NCI-H1092 treated with DMSO at 0.1 percent for 48 hours (cell line): Measurements from ENCODE around the gene SCN1B.
"Not testable (repeated sequence)": the region's sequence is repeated elsewhere in the genome, so short reads cannot be mapped to it uniquely, and the experiment has no call there.

ENCODE experiments used
- DNase-seq: peaks from one replicate; lab custom pipeline; 2025; lab: John Stamatoyannopoulos, UW

The SCN1B gene

GRCh38 chr19:35037716-35038622 is 7.7 kb downstream of the SCN1B start:
- DNase-seq: no peak

GRCh38 chr19:35038623-35039512 is 8.6 kb downstream of the SCN1B start:
- no peak for DNase-seq

- DNase-seq: no peak
Observed at GRCh38 chr19:35039881-35040825, 9.9 kb downstream of the SCN1B start.

GRCh38 chr19:35040826-35041547 is 10.7 kb downstream of the SCN1B start:
- no peak for DNase-seq

- DNase-seq: no peak
Observed at GRCh38 chr19:35041548-35042055, 11.3 kb downstream of the SCN1B start, which contains the start of gene HPN. TSS of gene HPN (plus strand) at chr19:35041721. CDS start at chr19:35042507, 786 bp downstream.

- DNase-seq: no peak
Observed at GRCh38 chr19:35042056-35042730, 11.9 kb downstream of the SCN1B start.

- no peak for DNase-seq
Observed at GRCh38 chr19:35042954-35043604, 12.8 kb downstream of the SCN1B start.

GRCh38 chr19:35043906-35044305 is 13.6 kb downstream of the SCN1B start:
- no peak for DNase-seq

GRCh38 chr19:35044317-35045117 is 14.2 kb downstream of the SCN1B start:
- DNase-seq: no peak

- DNase-seq: no peak
Observed at GRCh38 chr19:35045667-35046300, 15.5 kb downstream of the SCN1B start.

GRCh38 chr19:35046461-35046860 is 16.2 kb downstream of the SCN1B start:
- no peak for DNase-seq

- DNase-seq: peak; percentile 13
Observed at GRCh38 chr19:35048911-35049411, 18.7 kb downstream of the SCN1B start.

GRCh38 chr19:35049456-35049855 is 19.2 kb downstream of the SCN1B start:
- DNase-seq: no peak

- DNase-seq: not testable (repeated sequence)
Observed at GRCh38 chr19:35050662-35051061, 20.4 kb downstream of the SCN1B start.

GRCh38 chr19:35051268-35051667 is 21.0 kb downstream of the SCN1B start:
- not testable (repeated sequence) for DNase-seq

GRCh38 chr19:35051796-35052195 is 21.5 kb downstream of the SCN1B start:
- DNase-seq: no peak

- DNase-seq: no peak
Observed at GRCh38 chr19:35052599-35053190, 22.4 kb downstream of the SCN1B start.
